Right lobe of liver (tissue), 6 donors: ENCODE data around the gene RSRC1. TPM values are rescaled to one million over a fixed set of nuclear protein-coding genes. Genes with fewer than 3 reads are reported as not detected.
"Not testable (repeated sequence)": the region's sequence is repeated elsewhere in the genome, so short reads cannot be mapped to it uniquely, and the experiment has no call there.

Experiments used
- ATAC-seq, 4 donors: fragments of 200-7000 bp; cut with Tn5 transposase; one replicate each; pipeline ENCODE4 v1.9.1; 2020; ENCODE audit warnings: mild to moderate bottlenecking in 4 of 4, moderate library complexity in 4 of 4
- DNase-seq, 3 donors: peaks; one replicate each; pipeline ENCODE4 v3.0.0-alpha.2; 2020
- H3K27ac ChIP-seq, 3 donors: fragments of 200-600 bp; one replicate each; pipeline ENCODE4 v1.8.0; 2022
- H3K27me3 ChIP-seq, 2 donors: fragments of 200-600 bp; one replicate each; pipeline ENCODE4 v1.8.0; 2022
- H3K36me3 ChIP-seq, 4 donors: fragments of 200-600 bp; sonication (generic) in 1 of 4; one replicate each; pipeline versions ENCODE4 v1.5.1 to v1.8.0; 2017 to 2022; ENCODE audit warnings: control low read depth in 1 of 4
- H3K4me1 ChIP-seq, 4 donors: fragments of 200-600 bp; sonication (generic) in 1 of 4; one replicate each; pipeline versions ENCODE4 v1.5.1 to v1.8.0; 2017 to 2022; ENCODE audit warnings: control low read depth in 1 of 4
- H3K4me3 ChIP-seq, 3 donors: fragments of 200-600 bp; one replicate each; pipeline ENCODE4 v1.8.0; 2022
- H3K9me3 ChIP-seq, 4 donors: fragments of 200-600 bp; sonication (generic) in 1 of 4; one replicate each; pipeline versions ENCODE4 v1.5.1 to v1.8.0; 2017 to 2022; ENCODE audit warnings: control low read depth in 1 of 4
- CTCF ChIP-seq, 4 donors: fragments of 200-600 bp in 3 of 4; fragments of 450-650 bp in 1 of 4; IDR thresholded peaks; one replicate each; pipeline versions ENCODE4 v1.5.1 to v1.8.0; 2016 to 2022; ENCODE audit warnings: antibody characterized with exemption in 4 of 4, mild to moderate bottlenecking in 2 of 4
- POLR2A ChIP-seq: fragments of 450-650 bp; IDR thresholded peaks from one replicate; pipeline ENCODE4 v1.6.1; 2017; ENCODE audit warnings: antibody characterized with exemption, mild to moderate bottlenecking
- WGBS: methylation state at CpG from one replicate; pipeline ENCODE4 v1.1.6; 2018; ENCODE audit warnings: low coverage, low lambda C conversion rate; ENCODE audit not compliant: insufficient coverage; ENCODE audit errors: missing lambda C conversion rate; 5-methylcytosine and 5-hydroxymethylcytosine counted together
- intact Hi-C, 2 donors: fragments of 100-400 bp; cut with DNase I; formaldehyde crosslinking; loops; one replicate each; pipeline versions ENCODE4 v1.11.2 to v1.14.1; 2022
- total RNA-seq, 6 experiments: library from RNA; depleted of rRNA in 2 of 6; stranded (reverse); fragments of >200 nt in 2 of 6; fragmentation: NEBNext Ultra II Directional in 3 of 6; extraction: Animal tissue kit (Norgen Biotek cat#: 25700) in 3 of 6; gene quantifications; one replicate each; pipeline versions ENCODE4 v1.1.0 to v1.2.4, GENCODE V29; 2016 to 2023
- donor health status: DM: no; HTN: yes; CAD: no.
- donor health status: DM: no; HTN: no; CAD: no.
- donor health status: DM: no; HTN: no; CAD: no.
- donor health status: DM: no; HTN: yes; CAD: no.
- donor health status: DM: no; HTN: yes; CAD: no.

The RSRC1 gene
- total RNA-seq, 6 experiments from 2014 or later: 10.8 to 22.1 (median 11.7) TPM

- no peaks in the 10 kb centered on the region for H3K9me3 ChIP-seq
- DNase-seq (no peak), ATAC-seq (no peak)
- H3K4me3 ChIP-seq: no peak overlapping the region
- intact Hi-C loops: no loop called here
- H3K4me1 ChIP-seq: no peaks in the 10 kb centered on the region
- 73% methylated on average over 1 of the region's 1 CpG for WGBS
- TF ChIP-seq CTCF (IDR thresholded peaks at IDR 0.05) (no peak), POLR2A (no peak)
- H3K27ac ChIP-seq: no peak overlapping the region
- H3K27me3 ChIP-seq: no peaks in the 10 kb centered on the region
- H3K36me3 ChIP-seq: no peaks in the 10 kb centered on the region
These were observed 223.8 kb downstream of the RSRC1 start for GRCh38 chr3:158333736-158334135.

- Histone ChIP-seq H3K36me3 (no peaks in the 10 kb centered on the region), H3K4me3 (no peak overlapping the region), H3K27me3 (no peaks in the 10 kb centered on the region), H3K9me3 (no peaks in the 10 kb centered on the region), H3K4me1 (no peaks in the 10 kb centered on the region), H3K27ac (no peak overlapping the region)
- no peak for TF ChIP-seq CTCF (IDR thresholded peaks at IDR 0.05)
- TF ChIP-seq POLR2A: no peak
- no peak for ATAC-seq
- intact Hi-C loops: no loop called here
- DNase-seq: no peak
- WGBS: 50% methylated on average over 5 of the region's 7 CpGs
These were observed 227.2 kb downstream of the RSRC1 start for GRCh38 chr3:158337110-158337509.

- H3K27me3 ChIP-seq: no peaks in the 10 kb centered on the region
- H3K4me3 ChIP-seq: no peak overlapping the region
- intact Hi-C loops: no loop called here
- TF ChIP-seq CTCF (IDR thresholded peaks at IDR 0.05): no peak
- TF ChIP-seq POLR2A: no peak
- H3K27ac ChIP-seq: no peak overlapping the region
- DNase-seq: no peak
- no peak for ATAC-seq
- no peaks in the 10 kb centered on the region for H3K36me3 ChIP-seq
- no peaks in the 10 kb centered on the region for H3K9me3 ChIP-seq
- H3K4me1 ChIP-seq: no peaks in the 10 kb centered on the region
These were observed 229.7 kb downstream of the RSRC1 start for GRCh38 chr3:158339638-158340037.

- H3K4me1 ChIP-seq, H3K4me3 ChIP-seq, intact Hi-C loops, H3K36me3 ChIP-seq, H3K27ac ChIP-seq, ATAC-seq, H3K9me3 ChIP-seq, H3K27me3 ChIP-seq, DNase-seq: not testable (repeated sequence)
- WGBS: 100% methylated on average over 1 of the region's 2 CpGs
These were observed 231.1 kb downstream of the RSRC1 start for GRCh38 chr3:158340951-158341350.

GRCh38 chr3:158347966-158348365, 238.1 kb downstream of the RSRC1 start:
- no peak overlapping the region for H3K4me3 ChIP-seq
- intact Hi-C loops: no loop called here
- no peaks in the 10 kb centered on the region for H3K4me1 ChIP-seq
- no peaks in the 10 kb centered on the region for H3K36me3 ChIP-seq
- no peak for ATAC-seq
- no peak for DNase-seq
- no peaks in the 10 kb centered on the region for H3K27me3 ChIP-seq
- no peak overlapping the region for H3K27ac ChIP-seq
- 93% methylated on average over 1 of the region's 1 CpG for WGBS
- TF ChIP-seq POLR2A: no peak
- TF ChIP-seq CTCF (IDR thresholded peaks at IDR 0.05): no peak
- no peaks in the 10 kb centered on the region for H3K9me3 ChIP-seq
